ENCODE results near the gene ADAM10. TPM values are rescaled to one million over a fixed set of nuclear protein-coding genes. Genes with fewer than 3 reads are reported as not detected.

The ADAM10 gene
- total RNA-seq, 2 experiments from 2014 or later = 61.9 to 103 TPM

DNA sequence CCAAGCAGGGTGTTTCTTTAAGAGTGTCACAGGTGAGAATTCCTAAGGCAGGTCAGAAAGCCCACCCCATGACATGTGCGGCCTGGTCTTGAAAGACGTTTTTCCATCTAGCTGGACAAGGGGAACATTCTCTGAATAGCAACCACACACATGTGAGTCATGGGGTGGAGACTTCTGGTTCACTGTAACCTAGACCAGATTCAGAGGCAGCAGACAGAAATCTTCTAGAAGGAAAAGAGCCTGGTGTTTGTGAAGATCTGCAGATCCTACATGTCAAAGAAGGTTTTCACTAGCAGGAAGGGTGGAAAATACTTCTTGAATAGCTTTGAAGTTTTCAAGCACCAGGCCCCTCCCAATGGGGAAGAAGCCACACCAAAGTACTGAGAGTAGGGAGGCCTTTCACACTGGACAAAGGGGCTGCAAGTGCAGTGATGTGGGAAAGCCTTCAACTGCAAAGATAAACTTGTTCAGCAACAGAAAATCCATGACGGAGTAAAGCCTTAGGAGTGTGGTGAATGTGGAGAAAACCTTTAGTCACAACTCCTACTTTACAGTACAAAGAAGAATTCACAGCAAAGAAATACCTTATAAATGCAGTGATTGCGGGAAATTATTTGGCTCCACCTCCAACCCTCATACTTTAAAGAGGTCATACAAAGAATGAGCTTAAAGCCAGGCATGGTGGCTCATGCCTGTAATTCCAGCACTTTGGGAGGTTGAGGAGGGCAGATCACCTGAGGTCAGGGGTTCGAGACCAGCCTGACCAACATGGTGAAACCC is 17.6 kb downstream of the ADAM10 start:
- H2AFZ ChIP-seq (ENCODE audit: low read length) = no peak overlapping the region
- H3K79me2 ChIP-seq (ENCODE audit: insufficient read depth, low read depth, low read length) = peaks cover 98% of the 10 kb centered on the region
- H4K20me1 ChIP-seq (ENCODE audit: insufficient read depth, low read length) = peaks cover 13% of the 10 kb centered on the region
- DNase-seq (ENCODE audit: low spot score) = no peak
- H3K9me2 ChIP-seq (ENCODE audit: insufficient read depth, low read length) = no peaks in the 10 kb centered on the region
- peaks cover 18% of the 10 kb centered on the region for H3K4me1 ChIP-seq (ENCODE audit: insufficient read depth, low read length, poor library complexity, severe bottlenecking)
- H3K4me3 ChIP-seq (ENCODE audit: low read depth, low read length, poor library complexity, severe bottlenecking) = no peak overlapping the region
- intact Hi-C loops (cut with micrococcal nuclease; ENCODE audit: unreplicated experiment) = no loop called here
- TF ChIP-seq EZH2phosphoT487 (IDR thresholded peaks at IDR 0.05; ENCODE audit: borderline replicate concordance, low read depth, low read length) = no peak
- no peak for TF ChIP-seq CTCF (conservative IDR thresholded peaks at IDR 0.05; ENCODE audit: low read length)
- no peaks in the 10 kb centered on the region for H3K9me3 ChIP-seq (ENCODE audit: low read length)
- ChIA-PET POLR2A (no interaction called here), CTCF (ENCODE audit: unreplicated experiment) (no interaction called here)
- H3K36me3 ChIP-seq (ENCODE audit: insufficient read depth, low read length) = 0 out of 2 replicates have a peak, but pooled peaks cover 3% of the 10 kb centered on the region
- H3K27ac ChIP-seq (ENCODE audit: low read depth, low read length, poor library complexity, severe bottlenecking) = no peak overlapping the region
- H3K4me2 ChIP-seq (ENCODE audit: low read length) = no peak overlapping the region
- BruUV-seq (replicated peaks) = no TSS peak

GRCh38 chr15:58726867-58727266 is 22.6 kb downstream of the ADAM10 start:
- H4K20me1 ChIP-seq (ENCODE audit: insufficient read depth, low read length) = 0 out of 2 replicates have a peak, but pooled peaks cover 3% of the 10 kb centered on the region
- ChIA-PET POLR2A (interaction anchor here (0.6 to 1.2 kb wide), 6 partner anchors 12 to 790 kb away, joined by 3 to 7 read pairs (median 5); partner anchors contain the start of gene MINDY2), CTCF (ENCODE audit: unreplicated experiment) (interaction anchor here (1.0 kb wide), 1 partner anchor 23 kb away, joined by 3 read pairs; the partner anchor contains the start of gene ADAM10)
- no TSS peak for BruUV-seq (replicated peaks)
- peaks cover 98% of the 10 kb centered on the region for H3K79me2 ChIP-seq (ENCODE audit: insufficient read depth, low read depth, low read length)
- H3K4me3 ChIP-seq (ENCODE audit: low read depth, low read length, poor library complexity, severe bottlenecking) = peak overlapping the region; percentile 14
- peak; percentile 19 for DNase-seq (ENCODE audit: low spot score)
- H2AFZ ChIP-seq (ENCODE audit: low read length) = no peak overlapping the region
- H3K27ac ChIP-seq (ENCODE audit: low read depth, low read length, poor library complexity, severe bottlenecking) = peak overlapping the region; percentile 43
- TF ChIP-seq EZH2phosphoT487 (IDR thresholded peaks at IDR 0.05; ENCODE audit: borderline replicate concordance, low read depth, low read length) (no peak), CTCF (conservative IDR thresholded peaks at IDR 0.05; ENCODE audit: low read length) (no peak)
- intact Hi-C loops (cut with micrococcal nuclease; ENCODE audit: unreplicated experiment) = loop anchor here (2.0 kb wide), 1 partner anchor 22 kb away; the partner anchor contains the start of gene ADAM10
- peak overlapping the region; percentile 60 for H3K4me2 ChIP-seq (ENCODE audit: low read length)
- H3K9me3 ChIP-seq (ENCODE audit: low read length) = no peaks in the 10 kb centered on the region
- H3K36me3 ChIP-seq (ENCODE audit: insufficient read depth, low read length) = 0 out of 2 replicates have a peak, but pooled peaks cover 3% of the 10 kb centered on the region
- no peaks in the 10 kb centered on the region for H3K9me2 ChIP-seq (ENCODE audit: insufficient read depth, low read length)
- H3K4me1 ChIP-seq (ENCODE audit: insufficient read depth, low read length, poor library complexity, severe bottlenecking) = peaks cover 52% of the 10 kb centered on the region

- BruUV-seq (replicated peaks) = no TSS peak
- CTCF ChIA-PET (ENCODE audit: unreplicated experiment) = no interaction called here
- Histone ChIP-seq H3K4me2 (ENCODE audit: low read length) (peak overlapping the region; percentile 46), H3K4me1 (ENCODE audit: insufficient read depth, low read length, poor library complexity, severe bottlenecking) (peaks cover 40% of the 10 kb centered on the region), H3K9me2 (ENCODE audit: insufficient read depth, low read length) (no peaks in the 10 kb centered on the region), H3K36me3 (ENCODE audit: insufficient read depth, low read length) (0 out of 2 replicates have a peak, but pooled peaks cover 3% of the 10 kb centered on the region), H4K20me1 (ENCODE audit: insufficient read depth, low read length) (no peaks in the 10 kb centered on the region), H2AFZ (ENCODE audit: low read length) (no peak overlapping the region), H3K27ac (ENCODE audit: low read depth, low read length, poor library complexity, severe bottlenecking) (peak overlapping the region; percentile 40), H3K9me3 (ENCODE audit: low read length) (no peaks in the 10 kb centered on the region), H3K79me2 (ENCODE audit: insufficient read depth, low read depth, low read length) (peaks cover 94% of the 10 kb centered on the region), H3K4me3 (ENCODE audit: low read depth, low read length, poor library complexity, severe bottlenecking) (no peak overlapping the region)
- TF ChIP-seq EZH2phosphoT487 (IDR thresholded peaks at IDR 0.05; ENCODE audit: borderline replicate concordance, low read depth, low read length) (no peak), CTCF (conservative IDR thresholded peaks at IDR 0.05; ENCODE audit: low read length) (no peak)
- POLR2A ChIA-PET = interaction anchor here (0.7 to 1.9 kb wide), 6 partner anchors 9 to 47 kb away, joined by 3 to 12 read pairs (median 4); partner anchors contain the start of gene MINDY2
- intact Hi-C loops (cut with micrococcal nuclease; ENCODE audit: unreplicated experiment) = no loop called here
- DNase-seq (ENCODE audit: low spot score) = peak; percentile 67
Measured at GRCh38 chr15:58724466-58724865, 25.0 kb downstream of the ADAM10 start.
